Neural cell (in vitro differentiated cells): Measurements from ENCODE around the gene RFWD3.

Source experiments
- CTCF ChIP-seq: fragments of 450-650 bp; IDR thresholded peaks from 2 replicates; pipeline ENCODE4 v1.5.1; 2014; ENCODE audit warnings: antibody characterized with exemption, mild to moderate bottlenecking, moderate library complexity; ENCODE audit not compliant: poor library complexity, severe bottlenecking
- EZH2 ChIP-seq: fragments of 200-600, 300-800 bp; shearing (Covaris generic), sonication (generic); IDR thresholded peaks from 2 replicates; pipeline ENCODE4 v1.6.1; 2014; ENCODE audit warnings: antibody characterized with exemption, low read length, borderline replicate concordance, mild to moderate bottlenecking; ENCODE audit not compliant: insufficient read depth, poor library complexity, severe bottlenecking
- POLR2AphosphoS5 ChIP-seq: IDR thresholded peaks from 2 replicates; pipeline ENCODE4 v1.6.1; 2012
- REST ChIP-seq: IDR thresholded peaks from 2 replicates; pipeline ENCODE4 v1.6.1; 2012; ENCODE audit warnings: borderline replicate concordance
- SMC3 ChIP-seq: fragments of 450-650 bp; conservative IDR thresholded peaks from 2 replicates; pipeline ENCODE4 v1.6.1; 2014; ENCODE audit warnings: antibody characterized with exemption, mild to moderate bottlenecking, moderate library complexity; ENCODE audit not compliant: poor library complexity
- TAF1 ChIP-seq: IDR thresholded peaks from 2 replicates; pipeline ENCODE4 v1.6.1; 2012; ENCODE audit warnings: low read depth

- TF ChIP-seq CTCF (peak; percentile 95), TAF1 (no peak), EZH2 (no peak), SMC3 (peak; percentile 94), REST (no peak), POLR2AphosphoS5 (no peak)
Observed at GRCh38 chr16:74709441-74709877, 42.8 kb upstream of the RFWD3 start.
